VCaP (cell line): Measurements from ENCODE around the gene FOXC2.

ENCODE experiments used
- H3K27ac ChIP-seq: fragments of 450-650 bp; 2 replicates; pipeline ENCODE4 v1.5.1; 2017
- CTCF ChIP-seq: fragments of 450-650 bp; conservative IDR thresholded peaks from 2 replicates; pipeline ENCODE4 v1.5.1; 2017; ENCODE audit warnings: mild to moderate bottlenecking, moderate library complexity

FOXC2 gene

DNA sequence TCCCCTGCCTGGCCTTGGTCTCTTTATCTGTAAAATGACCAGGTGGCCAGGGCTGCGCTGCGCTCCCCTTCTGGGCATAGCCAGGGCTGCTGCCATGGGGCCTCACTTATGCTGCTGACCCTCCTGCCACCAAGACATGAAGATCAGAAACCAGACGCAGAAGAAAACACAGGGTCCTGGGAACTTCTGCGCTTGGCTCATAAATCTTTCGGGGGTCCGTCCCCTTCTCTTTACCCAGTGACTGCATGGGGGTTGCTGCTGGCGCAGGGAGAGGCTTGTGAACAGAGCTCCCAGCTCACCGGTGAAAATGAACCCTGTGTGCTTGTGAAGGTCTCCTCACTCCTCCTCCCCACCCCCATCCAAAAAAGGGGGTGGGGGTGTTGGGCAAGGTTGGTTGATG, 6.0 kb downstream of the FOXC2 start:
- H3K27ac ChIP-seq: no peak overlapping the region
- no peak for TF ChIP-seq CTCF

DNA sequence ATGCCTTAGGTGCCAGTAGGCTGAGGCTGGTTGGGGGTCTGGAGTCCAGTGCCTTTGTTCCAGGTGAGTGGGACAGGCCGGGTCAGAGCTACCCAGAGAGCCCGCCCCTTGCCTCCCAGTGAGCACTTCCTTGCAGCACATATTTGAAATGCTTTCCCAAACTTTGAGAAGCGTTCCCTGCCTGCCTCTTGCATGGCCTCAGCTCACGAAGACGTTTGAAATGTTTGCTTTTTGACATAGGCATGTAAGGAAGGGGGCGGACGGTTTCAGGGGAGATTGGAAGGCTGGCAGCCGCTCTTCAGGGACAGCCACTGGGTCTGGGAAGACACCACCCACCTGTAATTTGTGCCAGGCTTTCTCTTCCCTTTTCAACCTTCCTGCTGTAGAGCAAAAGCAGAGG, 6.6 kb downstream of the FOXC2 start:
- no peak overlapping the region for H3K27ac ChIP-seq
- TF ChIP-seq CTCF: no peak

DNA sequence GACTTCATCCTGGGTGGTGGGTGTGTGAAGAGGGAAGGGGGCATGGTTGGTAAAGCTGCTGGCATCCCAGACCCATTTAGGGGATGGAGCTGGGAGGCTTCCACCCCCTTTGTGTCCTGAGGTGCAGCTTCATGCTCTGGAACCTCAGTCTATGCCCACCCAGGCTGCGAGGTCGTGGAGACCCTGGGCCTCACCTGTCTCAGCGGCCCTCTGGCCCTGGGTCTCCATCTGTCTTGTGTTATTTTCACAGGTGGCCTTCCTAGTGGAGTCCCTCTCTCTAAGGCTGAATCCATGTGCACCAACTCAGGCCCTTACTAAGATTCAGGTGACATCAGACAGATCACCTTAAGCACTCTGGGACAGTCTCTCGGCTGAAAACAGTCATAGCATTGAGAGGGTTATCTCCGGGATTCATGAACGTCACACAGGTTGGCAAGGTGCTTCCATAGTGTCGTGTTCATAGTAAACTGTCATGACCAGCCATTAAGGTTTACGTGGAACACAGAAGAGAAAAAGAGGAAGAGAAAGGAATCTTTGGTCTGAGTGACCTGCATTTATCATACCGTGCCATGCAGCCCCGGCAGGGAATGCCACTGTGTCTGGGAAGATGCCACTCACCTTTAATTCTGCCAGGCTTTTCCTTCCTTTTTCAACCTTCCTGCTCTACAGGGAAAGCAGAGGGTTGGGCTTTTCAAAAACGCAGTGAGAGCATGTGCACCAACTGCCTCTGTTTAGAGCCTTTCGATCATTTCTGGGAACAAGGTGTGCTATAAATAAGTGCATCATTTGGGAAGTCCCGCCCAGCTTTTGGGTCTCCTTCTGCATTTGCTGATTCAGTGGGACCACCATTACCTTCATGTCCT, 7.2 kb downstream of the FOXC2 start:
- TF ChIP-seq CTCF: no peak
- no peak overlapping the region for H3K27ac ChIP-seq

DNA sequence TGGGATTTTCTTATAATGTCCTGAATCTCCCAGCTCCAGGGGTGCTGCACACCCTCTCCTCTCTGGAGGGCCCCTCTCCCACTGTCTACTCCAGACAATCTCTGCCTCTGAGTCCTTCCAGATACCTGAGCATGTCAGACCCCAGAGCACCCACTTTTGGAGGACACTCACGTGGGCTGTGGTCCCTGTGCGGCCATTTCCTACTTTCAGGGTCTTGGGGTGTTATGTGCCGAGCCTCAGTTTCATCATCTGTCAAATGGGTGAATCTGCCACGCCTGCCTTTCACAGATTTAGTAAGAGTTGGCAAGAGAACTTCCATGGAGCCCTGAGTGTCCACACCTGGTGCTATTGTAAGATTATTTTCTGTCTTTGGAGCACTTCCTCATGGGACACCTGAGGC, 8.0 kb downstream of the FOXC2 start:
- H3K27ac ChIP-seq: no peak overlapping the region
- TF ChIP-seq CTCF: no peak

GRCh38 chr16:86575095-86575685, 8.6 kb downstream of the FOXC2 start:
- TF ChIP-seq CTCF: no peak
- H3K27ac ChIP-seq: no peak overlapping the region

GRCh38 chr16:86575754-86576557, 9.3 kb downstream of the FOXC2 start:
- no peak overlapping the region for H3K27ac ChIP-seq
- no peak for TF ChIP-seq CTCF
